Mesenchymal stem cell (in vitro differentiated cells and primary cell): ENCODE results near the gene AKAP6.

Source experiments
- DNase-seq: peaks from one replicate; pipeline ENCODE4 v3.0.0-alpha.2; 2013
- H2AFZ ChIP-seq: one replicate; pipeline ENCODE4 v1.6.1; 2013; ENCODE audit warnings: low read depth, mild to moderate bottlenecking, control low read depth, inconsistent platforms, low read length, moderate library complexity
- H2AK5ac ChIP-seq: 2 replicates; pipeline ENCODE4 v1.6.1; 2013; ENCODE audit warnings: low read length, moderate library complexity, mild to moderate bottlenecking, inconsistent platforms; ENCODE audit not compliant: severe bottlenecking
- H2BK120ac ChIP-seq: one replicate; pipeline ENCODE4 v1.6.1; 2013; ENCODE audit warnings: low read depth, mild to moderate bottlenecking, inconsistent platforms, low read length, moderate library complexity
- H2BK12ac ChIP-seq, 2 experiments: one replicate each; pipeline ENCODE4 v1.6.1; 2013; ENCODE audit warnings: inconsistent platforms in 2 of 2, low read length in 2 of 2, mild to moderate bottlenecking in 2 of 2, moderate library complexity in 2 of 2, control low read depth in 1 of 2
- H2BK15ac ChIP-seq: one replicate; pipeline ENCODE4 v1.6.1; 2013; ENCODE audit warnings: mild to moderate bottlenecking, low read depth, inconsistent platforms; ENCODE audit not compliant: poor library complexity, severe bottlenecking
- H2BK5ac ChIP-seq: 2 replicates; pipeline ENCODE4 v1.6.1; 2013; ENCODE audit warnings: low read depth, mild to moderate bottlenecking, low read length, control low read depth, inconsistent platforms; ENCODE audit not compliant: poor library complexity, severe bottlenecking
- H3K14ac ChIP-seq, 2 experiments: one replicate each; pipeline ENCODE4 v1.6.1; 2013; ENCODE audit warnings: inconsistent platforms in 2 of 2, low read length in 2 of 2, control low read depth in 1 of 2, mild to moderate bottlenecking in 1 of 2, moderate library complexity in 1 of 2
- H3K18ac ChIP-seq, 2 experiments: one replicate each; pipeline ENCODE4 v1.6.1; 2013; ENCODE audit warnings: inconsistent platforms in 2 of 2, low read length in 2 of 2, control low read depth in 1 of 2, low read depth in 1 of 2, mild to moderate bottlenecking in 1 of 2
- H3K23ac ChIP-seq, 2 experiments: one replicate each; pipeline ENCODE4 v1.6.1; 2013; ENCODE audit warnings: inconsistent platforms in 2 of 2, low read length in 2 of 2, mild to moderate bottlenecking in 2 of 2, moderate library complexity in 2 of 2, control low read depth in 1 of 2
- H3K27ac ChIP-seq: 2 replicates; pipeline ENCODE4 v1.5.1; 2013; ENCODE audit warnings: mild to moderate bottlenecking, moderate library complexity, low read length, control low read depth, inconsistent platforms; ENCODE audit not compliant: poor library complexity, severe bottlenecking
- H3K27me3 ChIP-seq, 2 experiments: 2 replicates each; pipeline versions ENCODE4 v1.6.1 to v1.7.0; 2013; ENCODE audit warnings: low read length in 2 of 2, mild to moderate bottlenecking in 2 of 2, moderate library complexity in 2 of 2, control low read depth in 1 of 2, inconsistent platforms in 1 of 2; ENCODE audit not compliant: control insufficient read depth in 1 of 2, insufficient read depth in 1 of 2
- H3K36me3 ChIP-seq, 2 experiments: 2 replicates each; pipeline versions ENCODE4 v1.6.1 to v1.7.0; 2013; ENCODE audit warnings: low read length in 2 of 2, control low read depth in 1 of 2, inconsistent platforms in 1 of 2, low read depth in 1 of 2, mild to moderate bottlenecking in 1 of 2; ENCODE audit not compliant: insufficient read depth in 2 of 2, control insufficient read depth in 1 of 2
- H3K4ac ChIP-seq, 2 experiments: one replicate each; pipeline ENCODE4 v1.6.1; 2013; ENCODE audit warnings: inconsistent platforms in 2 of 2, low read length in 2 of 2, mild to moderate bottlenecking in 2 of 2, moderate library complexity in 2 of 2, control low read depth in 1 of 2, low read depth in 1 of 2
- H3K4me1 ChIP-seq: 2 replicates; pipeline ENCODE4 v1.6.1; 2013; ENCODE audit warnings: low read depth, low read length, control low read depth; ENCODE audit not compliant: control insufficient read depth, insufficient read depth
- H3K4me2 ChIP-seq: 2 replicates; pipeline ENCODE4 v1.6.1; 2013; ENCODE audit warnings: low read length, mild to moderate bottlenecking, inconsistent platforms; ENCODE audit not compliant: poor library complexity, severe bottlenecking
- H3K4me3 ChIP-seq, 2 experiments: 2 replicates each; pipeline versions ENCODE4 v1.5.1 to v1.7.0; 2013; ENCODE audit warnings: low read length in 2 of 2, mild to moderate bottlenecking in 2 of 2, control low read depth in 1 of 2, low read depth in 1 of 2; ENCODE audit not compliant: insufficient read depth in 1 of 2
- H3K79me1 ChIP-seq: replicated peaks from 2 replicates; pipeline ENCODE4 v1.6.1; 2013; ENCODE audit warnings: mild to moderate bottlenecking, control low read depth, low read length, inconsistent platforms; ENCODE audit not compliant: poor library complexity, severe bottlenecking
- H3K9ac ChIP-seq: 2 replicates; pipeline ENCODE4 v1.7.0; 2013; ENCODE audit warnings: mild to moderate bottlenecking, low read length, moderate library complexity
- H3K9me3 ChIP-seq: 2 replicates; pipeline ENCODE4 v1.7.0; 2013; ENCODE audit warnings: mild to moderate bottlenecking, low read length; ENCODE audit not compliant: control insufficient read depth
- H4K8ac ChIP-seq: one replicate; pipeline ENCODE4 v1.6.1; 2013; ENCODE audit warnings: inconsistent platforms, mild to moderate bottlenecking, low read length, moderate library complexity
- H4K91ac ChIP-seq: one replicate; pipeline ENCODE4 v1.6.1; 2013; ENCODE audit warnings: mild to moderate bottlenecking, low read length, inconsistent platforms
- WGBS: methylation state at CpG from one replicate; pipeline ENCODE4 v1.1.7; 2013; ENCODE audit warnings: mixed read lengths; 5-methylcytosine and 5-hydroxymethylcytosine counted together

AKAP6 gene

GRCh38 chr14:32621585-32621984 lies 292.5 kb downstream of the AKAP6 start:
- Histone ChIP-seq H2BK5ac (no peak overlapping the region), H3K27me3 (no peaks in the 10 kb centered on the region), H3K4me3 (no peak overlapping the region), H2BK12ac (no peak overlapping the region), H2BK15ac (no peak overlapping the region), H4K8ac (no peak overlapping the region), H2BK120ac (no peak overlapping the region), H3K18ac (no peak overlapping the region), H3K9ac (peak overlapping the region; percentile 77), H3K4me1 (peaks cover 1% of the 10 kb centered on the region), H4K91ac (no peak overlapping the region), H3K14ac (no peak overlapping the region), H3K27ac (no peak overlapping the region), H3K9me3 (no peaks in the 10 kb centered on the region), H3K36me3 (no peaks in the 10 kb centered on the region), H3K79me1 (no peaks in the 10 kb centered on the region), H2AFZ (no peak overlapping the region), H3K23ac (no peak overlapping the region), H2AK5ac (no peak overlapping the region), H3K4me2 (no peak overlapping the region), H3K4ac (no peak overlapping the region)
- 77% methylated on average over 1 of the region's 1 CpG for WGBS
- DNase-seq = no peak

- no peak overlapping the region for H3K23ac ChIP-seq
- 81% methylated on average over 2 of the region's 3 CpGs for WGBS
- H3K14ac ChIP-seq = no peak overlapping the region
- no peak overlapping the region for H3K4me2 ChIP-seq
- H2BK12ac ChIP-seq = peak overlapping the region in 1 of 2 experiments; percentile 96
- no peak overlapping the region for H2AK5ac ChIP-seq
- H3K18ac ChIP-seq = peak overlapping the region in 1 of 2 experiments; percentile 80
- no peak overlapping the region for H4K91ac ChIP-seq
- H3K9me3 ChIP-seq = no peaks in the 10 kb centered on the region
- no peak overlapping the region for H2BK120ac ChIP-seq
- no peak overlapping the region for H4K8ac ChIP-seq
- no peaks in the 10 kb centered on the region for H3K27me3 ChIP-seq
- no peak overlapping the region for H2BK5ac ChIP-seq
- no peaks in the 10 kb centered on the region for H3K79me1 ChIP-seq
- no peaks in the 10 kb centered on the region for H3K36me3 ChIP-seq
- H3K4me1 ChIP-seq = peaks cover 1% of the 10 kb centered on the region
- no peak overlapping the region for H3K27ac ChIP-seq
- peak overlapping the region in 1 of 2 experiments; percentile 24 for H3K4ac ChIP-seq
- H2BK15ac ChIP-seq = peak overlapping the region; percentile 84
- H2AFZ ChIP-seq = no peak overlapping the region
- peak overlapping the region; percentile 77 for H3K9ac ChIP-seq
- DNase-seq = no peak
- peak overlapping the region in 1 of 2 experiments; percentile 62 for H3K4me3 ChIP-seq
Measured at GRCh38 chr14:32622742-32623141, 293.6 kb downstream of the AKAP6 start.

- H3K9me3 ChIP-seq = no peaks in the 10 kb centered on the region
- peak overlapping the region; percentile 77 for H3K9ac ChIP-seq
- no peak overlapping the region for H2BK12ac ChIP-seq
- H3K4ac ChIP-seq = no peak overlapping the region
- H3K27me3 ChIP-seq = no peaks in the 10 kb centered on the region
- no peak overlapping the region for H2BK5ac ChIP-seq
- peak overlapping the region; percentile 45 for H3K27ac ChIP-seq
- H4K91ac ChIP-seq = no peak overlapping the region
- WGBS = 56% methylated on average over 3 of the region's 4 CpGs
- peaks cover 1% of the 10 kb centered on the region for H3K4me1 ChIP-seq
- no peak overlapping the region for H2AK5ac ChIP-seq
- H4K8ac ChIP-seq = no peak overlapping the region
- H2BK15ac ChIP-seq = no peak overlapping the region
- H3K4me2 ChIP-seq = no peak overlapping the region
- no peak overlapping the region for H3K23ac ChIP-seq
- H3K36me3 ChIP-seq = no peaks in the 10 kb centered on the region
- H3K79me1 ChIP-seq = no peaks in the 10 kb centered on the region
- peak; percentile 61 for DNase-seq
- no peak overlapping the region for H3K14ac ChIP-seq
- peak overlapping the region in 1 of 2 experiments; percentile 62 for H3K4me3 ChIP-seq
- no peak overlapping the region for H2AFZ ChIP-seq
- no peak overlapping the region for H2BK120ac ChIP-seq
- no peak overlapping the region for H3K18ac ChIP-seq
Measured at GRCh38 chr14:32623300-32624093, 294.4 kb downstream of the AKAP6 start.

GRCh38 chr14:32625211-32625610 lies 296.1 kb downstream of the AKAP6 start:
- no peak overlapping the region for H3K23ac ChIP-seq
- no peak overlapping the region for H3K14ac ChIP-seq
- no peaks in the 10 kb centered on the region for H3K9me3 ChIP-seq
- H3K4ac ChIP-seq = no peak overlapping the region
- no peak overlapping the region for H3K27ac ChIP-seq
- no peaks in the 10 kb centered on the region for H3K79me1 ChIP-seq
- peaks cover 1% of the 10 kb centered on the region for H3K4me1 ChIP-seq
- DNase-seq = no peak
- H3K18ac ChIP-seq = no peak overlapping the region
- H2AFZ ChIP-seq = no peak overlapping the region
- no peak overlapping the region for H2BK5ac ChIP-seq
- H2AK5ac ChIP-seq = no peak overlapping the region
- H3K27me3 ChIP-seq = no peaks in the 10 kb centered on the region
- no peaks in the 10 kb centered on the region for H3K36me3 ChIP-seq
- no peak overlapping the region for H3K9ac ChIP-seq
- WGBS = 100% methylated on average over 1 of the region's 1 CpG
- H4K91ac ChIP-seq = no peak overlapping the region
- no peak overlapping the region for H2BK120ac ChIP-seq
- no peak overlapping the region for H3K4me3 ChIP-seq
- no peak overlapping the region for H2BK12ac ChIP-seq
- no peak overlapping the region for H2BK15ac ChIP-seq
- no peak overlapping the region for H3K4me2 ChIP-seq
- no peak overlapping the region for H4K8ac ChIP-seq
